Activated T-cell treated with anti-CD3 and anti-CD28 coated beads for 48 hours (primary cell): ENCODE results near the gene KAZN.

ENCODE experiments used
- DNase-seq: peaks from one replicate; pipeline ENCODE4 v3.0.0-alpha.2; 2020; ENCODE audit warnings: low read depth

The KAZN gene

DNA sequence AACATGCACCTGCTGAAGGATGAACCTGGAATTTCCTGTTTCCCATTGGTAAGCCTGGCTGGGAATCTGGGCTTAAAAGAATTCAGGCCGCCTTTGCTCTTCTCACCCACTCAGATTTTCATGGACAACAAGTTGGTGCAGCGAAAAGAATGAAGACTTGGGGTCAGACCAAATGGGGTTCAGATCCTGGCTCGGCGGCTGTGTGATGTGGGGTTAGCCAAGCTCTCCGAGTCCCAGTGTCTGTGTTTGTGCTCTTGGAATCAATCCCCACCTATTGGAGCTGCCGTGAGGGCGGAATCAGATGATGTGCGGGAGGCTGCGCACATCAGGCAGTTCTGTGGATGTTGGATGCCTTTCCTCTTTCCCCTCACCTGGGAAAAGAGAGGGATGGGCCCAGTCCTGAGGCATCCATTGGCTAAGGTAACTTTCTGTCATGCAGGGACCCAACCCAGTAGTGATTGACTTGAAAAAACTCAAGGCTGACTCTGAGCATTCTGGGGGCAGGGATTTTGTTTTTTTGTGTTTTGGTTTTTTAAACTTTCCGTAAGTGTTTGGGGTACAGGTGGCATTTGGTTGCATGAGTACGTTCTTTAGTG is 228.3 kb downstream of the KAZN start:
- DNase-seq: no peak

DNA sequence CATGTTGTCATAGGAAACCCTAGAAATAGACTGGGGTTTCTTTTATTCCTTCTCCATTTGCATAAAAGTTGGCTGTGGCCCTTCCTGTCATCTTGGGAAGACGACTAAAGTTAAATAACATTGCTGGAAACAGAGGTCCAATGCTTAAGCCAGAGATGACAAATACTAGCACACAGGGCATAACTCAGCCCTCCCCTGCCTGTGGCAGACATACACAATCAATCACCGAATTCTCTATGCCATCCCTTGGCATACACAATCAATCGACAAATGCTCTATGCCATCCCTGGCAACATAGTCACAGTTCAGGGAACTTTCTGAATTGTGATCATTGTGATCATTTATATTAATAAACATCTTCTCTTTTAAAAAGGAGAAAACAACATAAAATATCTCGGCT is 229.4 kb downstream of the KAZN start:
- DNase-seq: no peak

DNA sequence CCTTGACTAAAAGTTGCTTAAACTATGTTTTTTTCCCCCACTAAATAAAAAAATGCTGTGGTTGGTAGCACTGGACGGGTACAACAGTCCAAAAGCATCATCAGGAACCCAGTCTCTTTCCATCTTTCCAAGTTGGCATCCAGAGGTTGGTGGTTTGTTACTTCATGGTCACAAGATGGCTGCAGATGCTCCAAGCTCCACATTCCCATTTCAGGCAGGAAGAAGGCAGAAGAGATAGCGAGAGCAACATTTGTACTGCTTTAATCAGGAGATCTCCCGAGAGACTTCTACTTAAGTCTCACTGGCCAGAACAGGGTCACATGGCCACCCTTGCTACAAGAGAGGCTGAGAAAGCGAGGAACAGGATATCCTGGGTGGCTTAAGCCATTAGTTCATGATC is 230.2 kb downstream of the KAZN start:
- DNase-seq: no peak

DNA sequence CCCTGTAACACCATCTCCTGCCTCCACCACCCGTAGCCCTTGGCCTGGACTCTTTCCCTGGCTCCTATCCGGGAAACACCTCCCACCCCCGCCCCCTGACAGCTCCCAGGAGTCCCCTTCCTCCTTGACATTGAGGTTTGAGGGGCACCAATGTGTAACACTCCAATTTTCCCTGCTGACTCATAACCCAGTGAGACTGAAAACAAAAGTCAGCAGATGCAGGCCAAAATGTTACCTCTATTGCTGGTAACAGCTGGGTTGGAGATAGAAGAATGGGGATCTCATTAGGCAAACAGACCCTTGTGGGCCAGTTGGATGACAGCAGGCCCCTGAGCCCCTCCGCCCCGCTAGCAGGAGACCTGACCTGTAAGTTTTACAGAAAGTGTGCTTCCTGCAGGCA is 237.2 kb downstream of the KAZN start:
- no peak for DNase-seq

DNA sequence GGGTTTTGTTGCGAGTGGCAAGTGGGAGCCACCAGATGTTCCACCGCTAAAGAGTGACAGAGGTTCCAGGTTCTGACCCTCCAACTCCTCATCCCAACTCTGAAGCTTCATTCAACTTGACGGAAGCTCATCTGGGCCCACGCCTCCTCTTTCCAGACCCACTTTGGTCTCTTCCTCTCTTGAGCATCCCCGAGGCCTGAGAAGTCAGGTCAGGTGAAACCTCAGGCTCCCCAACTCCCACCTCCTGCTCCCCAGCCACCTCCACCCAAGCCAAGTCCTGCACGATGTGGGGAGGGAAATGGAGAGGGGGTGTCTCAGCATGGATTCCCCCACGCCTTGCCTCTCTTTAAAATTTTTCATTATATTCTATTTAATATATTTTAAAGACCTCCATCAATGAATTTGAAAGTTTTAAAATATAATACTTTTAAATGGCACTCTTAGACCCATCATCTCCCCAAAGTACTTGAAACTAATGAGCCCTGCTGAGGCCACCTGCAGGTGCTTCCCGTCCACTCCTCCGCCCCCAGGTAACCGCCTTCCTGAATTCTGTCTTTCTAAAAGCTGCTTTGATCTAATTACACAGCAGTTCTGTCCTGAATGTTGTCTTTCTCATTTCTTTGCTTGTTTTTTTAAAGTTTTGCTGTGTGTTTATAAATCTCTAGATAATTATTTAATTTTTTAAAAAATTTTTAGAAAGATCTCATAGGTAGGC is 238.1 kb downstream of the KAZN start:
- no peak for DNase-seq

DNA sequence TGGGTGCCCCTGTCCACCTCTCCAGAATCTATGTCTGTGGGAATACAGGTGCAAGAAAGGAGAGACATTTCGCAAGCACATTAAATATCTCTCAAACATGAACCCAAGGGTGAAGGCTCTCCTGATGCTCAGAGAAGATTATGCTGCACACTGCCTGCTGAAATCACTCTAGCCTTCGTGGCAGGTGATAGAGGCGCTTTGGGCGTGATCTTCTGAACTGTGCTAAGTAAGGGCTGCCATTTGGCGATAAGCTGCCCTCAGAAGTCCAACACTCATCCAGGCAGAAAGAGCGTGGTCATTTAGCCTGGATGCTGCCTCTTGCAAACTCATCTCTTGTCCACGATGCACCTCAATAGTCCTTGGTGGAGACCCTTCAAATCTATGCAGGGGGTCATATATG is 241.9 kb downstream of the KAZN start:
- no peak for DNase-seq

DNA sequence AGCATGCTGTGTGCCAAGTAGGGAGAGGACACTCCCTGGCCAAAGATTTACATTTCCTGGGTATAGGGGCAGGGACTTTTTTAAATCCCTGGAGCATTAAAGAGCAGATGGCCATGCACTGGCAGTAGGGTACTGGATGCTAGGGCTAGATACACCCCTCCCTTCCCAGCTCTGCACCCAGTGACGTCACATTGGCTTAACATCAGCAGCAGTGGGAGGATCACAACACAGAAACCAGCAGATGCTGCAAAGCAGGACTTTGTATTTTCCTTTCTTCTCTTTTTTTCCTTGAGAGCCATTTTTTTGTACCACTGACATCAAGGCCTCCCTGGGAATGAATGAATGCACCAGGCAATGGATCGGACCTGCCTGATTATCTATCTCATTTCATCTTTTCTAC is 243.0 kb downstream of the KAZN start:
- DNase-seq: no peak

DNA sequence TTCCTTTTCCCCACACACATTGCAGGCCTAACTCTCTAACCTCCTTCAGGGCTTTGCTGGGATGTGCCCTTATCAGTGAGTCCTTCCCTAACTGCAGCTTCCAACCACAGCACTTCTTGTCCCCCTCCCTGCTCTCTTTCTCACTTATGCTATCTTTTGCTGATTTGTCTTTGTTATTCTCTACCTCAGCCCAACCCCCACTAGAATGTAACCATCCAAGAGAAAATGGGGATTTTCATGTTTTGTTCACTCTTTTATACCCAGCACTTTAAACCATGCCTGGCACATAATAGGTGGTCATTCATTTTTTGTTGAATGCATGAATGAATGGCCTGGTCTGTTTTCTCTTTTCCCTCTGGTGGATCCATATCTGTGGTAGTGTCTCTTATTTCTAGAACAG is 243.5 kb downstream of the KAZN start:
- no peak for DNase-seq

DNA sequence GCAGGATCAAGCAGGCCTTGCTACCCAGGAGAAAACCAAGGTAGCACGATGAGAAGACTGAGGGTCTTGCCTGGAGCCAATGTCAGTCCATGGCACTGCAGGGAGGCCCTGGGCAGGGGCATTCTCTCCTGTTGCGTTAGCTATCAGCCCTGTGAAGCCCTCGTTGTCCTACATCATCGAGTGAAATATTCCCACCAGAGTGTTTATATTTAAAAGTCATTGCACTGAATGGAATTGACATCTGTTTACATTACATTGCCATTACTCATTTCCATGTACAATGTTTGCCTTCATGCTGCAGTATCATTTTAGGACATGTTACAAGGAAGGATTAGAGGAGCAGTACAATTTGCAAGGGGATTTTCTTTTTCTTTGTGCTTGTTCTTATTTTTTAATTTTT is 243.9 kb downstream of the KAZN start:
- DNase-seq: no peak

DNA sequence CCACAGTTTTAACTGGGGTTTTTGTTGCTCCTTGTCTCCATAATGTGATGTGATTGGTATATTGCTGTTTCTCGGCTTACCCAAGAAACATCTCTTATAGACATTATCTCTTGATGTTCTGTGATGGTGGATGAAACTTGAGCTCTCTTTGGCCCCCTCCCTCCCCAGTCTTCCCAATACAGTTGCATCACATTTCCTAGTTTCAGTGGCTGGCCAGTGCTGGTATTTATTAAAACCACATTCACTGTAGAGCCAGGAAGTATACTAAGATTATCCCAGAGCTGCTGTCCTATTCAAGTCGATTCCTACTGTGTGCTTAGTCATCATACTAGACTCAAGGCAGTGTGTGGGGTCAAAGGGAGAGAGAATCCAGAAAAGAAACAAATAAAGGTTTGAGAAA is 244.4 kb downstream of the KAZN start:
- DNase-seq: no peak

DNA sequence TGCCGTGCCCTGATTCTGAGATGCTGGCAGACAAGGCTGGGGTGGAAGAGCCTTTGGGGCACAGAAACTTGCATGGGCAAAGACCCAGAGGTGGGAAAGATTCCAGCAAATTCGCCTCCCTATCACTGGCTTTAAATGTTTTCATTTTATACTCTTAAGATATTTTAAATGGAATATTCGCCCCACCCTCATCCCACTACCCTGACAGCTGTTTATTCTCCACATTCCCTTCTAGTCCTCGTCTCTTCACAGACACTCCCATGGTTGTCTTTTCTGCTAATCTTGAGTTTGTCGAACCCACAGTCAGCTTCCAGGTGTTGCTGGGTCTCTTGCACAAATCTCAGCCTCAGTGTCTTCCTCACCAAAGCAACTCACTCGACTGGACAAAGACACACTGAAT is 245.0 kb downstream of the KAZN start:
- DNase-seq: no peak

DNA sequence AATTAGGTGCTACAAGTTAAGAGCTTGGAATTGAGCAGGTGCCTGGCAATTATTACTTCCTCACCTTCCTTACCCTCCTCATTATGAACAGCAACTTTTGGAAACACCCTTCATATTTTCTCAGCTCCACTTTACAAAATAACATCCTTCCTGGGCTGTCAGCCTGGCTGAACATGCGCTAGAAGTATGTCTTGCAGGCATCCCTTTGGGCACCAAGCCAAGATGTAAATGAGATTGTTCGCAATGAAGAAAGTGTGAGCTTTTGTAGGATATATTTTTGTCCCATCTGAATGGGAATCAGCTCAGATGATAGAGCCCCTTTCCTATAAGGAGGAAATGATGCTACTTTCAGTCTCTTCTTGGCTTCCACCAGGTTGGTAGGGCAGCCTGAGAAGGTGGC is 245.9 kb downstream of the KAZN start:
- DNase-seq: no peak

DNA sequence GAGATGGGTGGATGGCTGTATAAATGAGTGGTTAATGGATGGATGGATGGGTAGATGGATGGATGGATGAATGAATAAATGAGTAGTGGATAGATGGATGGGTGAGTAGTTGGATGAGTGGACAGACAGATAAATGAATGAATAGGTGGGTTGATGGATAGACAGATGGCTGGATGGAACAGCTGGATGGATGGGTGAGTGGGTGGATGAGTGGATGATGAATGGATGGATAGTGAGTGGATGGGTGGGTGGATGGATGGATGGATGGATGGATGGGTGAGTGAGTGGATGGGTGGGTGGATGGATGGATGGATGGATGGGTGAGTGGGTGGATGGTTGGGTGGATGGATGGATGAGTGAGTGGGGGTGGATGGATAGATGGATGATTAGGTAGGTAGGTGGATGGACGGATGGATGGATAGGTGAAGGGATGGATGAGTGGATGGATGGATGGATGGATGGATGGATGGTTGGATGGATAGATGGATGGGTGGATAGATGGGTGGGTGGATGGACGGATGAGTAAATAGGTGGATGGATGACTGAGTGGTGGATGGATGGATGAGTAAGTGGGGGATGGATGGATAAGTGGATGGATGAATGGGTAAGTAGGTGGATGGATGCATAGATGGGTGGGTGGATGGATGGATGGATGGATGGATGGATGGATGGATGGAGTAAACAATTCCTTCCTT is 246.6 kb downstream of the KAZN start:
- no peak for DNase-seq

DNA sequence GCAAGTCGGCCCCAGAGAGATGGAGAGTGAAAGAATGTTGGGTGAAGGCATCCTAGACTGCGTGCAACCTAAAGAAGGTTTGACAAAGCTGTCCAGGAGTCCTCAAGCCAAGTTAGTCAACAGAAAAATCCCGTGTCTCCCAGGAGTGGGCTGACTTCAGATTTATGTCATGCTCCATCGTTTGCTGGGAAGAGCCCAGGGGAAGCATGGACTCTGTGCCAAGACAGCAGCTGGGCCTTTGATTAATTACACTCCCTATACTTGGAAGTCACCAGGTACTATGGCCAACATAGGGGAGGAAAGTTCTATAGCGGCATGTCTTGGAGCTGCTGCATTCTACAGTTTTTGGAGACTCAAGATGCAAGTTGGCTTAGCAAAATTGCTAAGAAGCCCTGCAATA is 247.4 kb downstream of the KAZN start:
- no peak for DNase-seq

DNA sequence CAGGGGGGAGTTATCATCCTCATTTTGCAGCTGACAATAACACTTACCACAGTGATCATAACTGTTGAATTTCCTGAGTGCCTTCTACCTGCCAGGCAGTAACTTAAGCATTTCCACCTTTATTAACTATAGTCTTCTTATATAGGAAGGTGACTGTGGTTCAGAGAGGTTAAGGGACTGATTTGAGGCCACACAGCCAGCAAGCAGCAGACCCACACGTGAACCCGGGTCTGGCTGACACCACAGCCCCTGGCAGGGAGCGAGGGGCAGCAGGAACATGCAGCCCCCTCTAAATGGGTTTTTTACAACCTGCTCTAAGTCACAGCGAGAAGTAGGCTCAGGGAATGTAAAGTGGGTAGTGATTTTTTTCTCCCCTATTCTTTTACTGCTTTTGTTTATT is 248.2 kb downstream of the KAZN start:
- DNase-seq: no peak

DNA sequence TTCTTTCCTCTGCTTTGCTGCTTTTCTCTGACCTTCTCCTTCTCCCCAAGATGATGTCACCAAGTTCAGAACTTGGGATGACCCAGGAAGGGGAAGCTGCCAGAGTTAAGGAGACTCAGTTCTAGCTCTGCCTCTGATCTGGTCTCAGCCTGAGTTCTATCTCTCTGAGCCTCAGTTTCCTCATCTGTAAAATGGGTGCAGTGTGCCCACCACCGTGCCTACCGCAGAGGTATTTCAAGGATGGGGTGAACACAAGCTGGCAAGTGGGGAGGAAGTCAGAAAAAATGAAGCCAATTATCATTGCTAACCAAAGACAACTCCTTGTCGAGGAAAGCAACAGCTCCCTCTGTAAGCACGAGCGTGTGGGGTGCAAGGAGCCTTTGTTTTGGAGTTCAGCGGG is 249.7 kb downstream of the KAZN start:
- no peak for DNase-seq

DNA sequence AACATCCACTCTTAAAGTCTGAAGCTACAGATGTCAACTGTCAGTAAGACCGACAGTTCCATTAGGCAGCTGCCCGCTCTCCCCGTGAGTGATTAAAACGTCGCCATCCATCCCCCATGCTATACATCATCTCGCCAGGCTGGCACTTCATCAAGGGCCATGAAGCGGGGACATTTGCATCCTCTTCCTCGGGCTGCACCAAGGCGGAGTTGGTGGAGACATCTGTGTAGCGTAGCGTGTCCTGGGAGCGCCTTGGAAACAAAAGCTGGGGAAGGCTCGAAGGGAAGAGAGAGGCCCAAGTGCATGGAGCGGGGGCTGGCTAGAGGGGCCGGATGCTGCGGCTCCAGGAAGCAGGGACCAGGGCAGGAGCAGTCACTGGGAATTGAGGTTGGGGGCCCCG is 250.1 kb downstream of the KAZN start:
- DNase-seq: no peak

DNA sequence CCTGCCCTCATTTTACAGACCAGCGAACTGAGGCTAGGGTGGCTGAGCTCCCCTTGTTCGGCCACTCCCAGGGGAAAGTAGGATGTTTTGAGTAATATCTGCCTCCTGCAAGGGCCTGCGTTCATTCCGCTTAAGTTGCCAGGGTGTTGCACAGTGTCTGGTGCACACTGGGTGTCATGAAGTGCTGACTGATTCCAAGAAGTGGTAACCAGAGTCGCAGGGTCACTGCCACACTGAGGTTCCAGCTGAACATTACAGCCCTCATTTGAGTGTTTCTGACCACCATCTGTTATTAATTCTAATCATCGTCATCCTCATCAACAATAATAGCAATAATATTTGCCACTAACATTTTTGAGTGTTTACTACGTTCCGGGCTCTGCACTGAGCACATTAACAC is 250.6 kb downstream of the KAZN start:
- DNase-seq: no peak

DNA sequence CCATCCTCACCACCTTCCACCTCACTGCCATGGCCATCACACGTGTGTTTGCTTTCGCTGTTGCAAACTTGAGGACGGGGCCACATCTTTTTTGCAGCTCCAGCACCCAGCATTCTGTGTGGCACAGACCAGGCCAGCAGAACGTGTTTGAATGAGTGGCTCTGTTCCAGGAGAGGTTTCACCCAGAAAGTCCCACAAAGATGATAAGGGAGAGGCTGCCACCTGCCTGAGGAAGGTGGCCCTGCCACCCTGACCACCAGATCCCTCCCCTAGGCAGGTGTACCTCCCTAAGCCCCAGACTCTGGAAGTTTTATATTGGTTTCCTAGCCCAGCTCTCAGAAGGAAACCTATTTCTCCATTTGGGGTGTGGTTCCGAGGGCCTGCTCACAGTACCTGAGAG is 252.1 kb downstream of the KAZN start:
- DNase-seq: no peak

DNA sequence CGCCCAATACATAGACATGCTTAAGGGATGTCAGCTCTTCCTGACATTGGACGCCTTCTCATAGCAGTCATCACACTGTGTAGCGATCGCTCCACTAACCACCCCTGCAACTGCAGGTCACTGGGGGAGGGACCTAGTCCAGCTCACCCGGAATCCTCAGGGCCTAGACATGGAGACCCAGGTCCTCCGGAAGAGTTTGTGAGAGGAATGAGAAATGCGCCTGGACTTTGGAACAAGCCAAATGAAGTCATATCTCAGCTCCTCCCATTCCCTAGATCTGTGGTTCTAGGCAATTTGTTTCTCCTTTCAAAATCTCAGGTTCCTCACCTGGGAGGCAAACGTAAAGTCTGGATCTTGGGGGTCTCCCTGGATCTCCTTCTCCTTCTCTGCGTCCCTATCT is 253.3 kb downstream of the KAZN start:
- no peak for DNase-seq

DNA sequence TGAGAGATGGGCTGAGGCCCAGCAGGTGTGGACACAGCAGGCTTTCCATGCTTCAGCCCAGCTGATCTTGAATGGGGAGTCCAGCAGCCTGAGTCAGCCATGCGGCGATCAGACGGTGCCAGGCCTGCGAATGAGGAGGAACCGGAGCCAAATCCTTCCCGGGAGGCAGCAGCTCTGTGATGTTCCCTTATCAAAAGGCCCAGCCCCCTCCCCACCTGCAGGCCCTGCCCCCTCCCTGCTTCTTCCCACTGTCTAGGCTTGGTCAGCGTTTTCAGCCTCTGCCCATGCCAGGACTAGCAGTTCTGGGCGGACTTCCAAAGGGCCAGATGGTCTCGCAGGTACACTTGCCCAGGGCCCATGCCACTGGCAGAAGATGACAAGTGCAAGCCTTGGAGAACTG is 253.8 kb downstream of the KAZN start:
- no peak for DNase-seq

DNA sequence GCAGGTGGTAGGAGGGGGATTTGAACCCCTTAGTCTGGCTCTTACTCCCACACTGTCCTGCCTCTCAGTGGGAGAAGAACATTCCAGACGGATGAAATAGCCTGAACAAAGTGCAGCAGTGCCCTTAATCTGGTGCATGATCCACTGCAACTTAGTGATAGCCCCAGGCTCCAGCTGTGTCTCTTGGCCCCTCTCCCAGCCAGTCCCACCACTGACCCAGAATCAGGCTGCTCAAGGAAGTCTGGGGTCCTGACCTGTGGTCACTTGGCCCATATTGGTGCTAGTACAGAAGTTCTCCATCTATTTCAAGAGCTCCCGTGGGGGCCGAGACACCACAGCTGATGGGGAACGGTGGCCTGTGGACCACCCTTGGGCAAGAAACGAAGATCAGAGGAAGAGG is 255.0 kb downstream of the KAZN start:
- no peak for DNase-seq

DNA sequence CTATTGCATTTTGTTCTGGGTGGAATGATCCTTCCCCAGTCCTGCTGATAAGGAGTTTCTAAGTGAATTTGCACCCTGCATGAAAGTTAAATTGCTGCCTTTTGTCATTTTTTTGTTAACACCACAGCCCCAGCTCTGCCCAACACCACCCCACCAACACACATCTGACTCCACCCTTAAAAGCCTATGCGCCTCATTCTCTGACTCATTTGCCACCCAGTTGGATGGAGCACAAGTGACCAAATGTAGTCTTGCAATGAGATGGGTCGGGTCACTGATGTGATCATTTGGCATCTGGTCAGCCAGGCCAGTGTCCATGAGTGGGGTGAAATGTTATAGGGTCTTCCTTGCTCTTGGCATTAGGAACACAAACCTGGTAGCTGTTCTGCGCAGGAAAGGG is 256.8 kb downstream of the KAZN start:
- no peak for DNase-seq

DNA sequence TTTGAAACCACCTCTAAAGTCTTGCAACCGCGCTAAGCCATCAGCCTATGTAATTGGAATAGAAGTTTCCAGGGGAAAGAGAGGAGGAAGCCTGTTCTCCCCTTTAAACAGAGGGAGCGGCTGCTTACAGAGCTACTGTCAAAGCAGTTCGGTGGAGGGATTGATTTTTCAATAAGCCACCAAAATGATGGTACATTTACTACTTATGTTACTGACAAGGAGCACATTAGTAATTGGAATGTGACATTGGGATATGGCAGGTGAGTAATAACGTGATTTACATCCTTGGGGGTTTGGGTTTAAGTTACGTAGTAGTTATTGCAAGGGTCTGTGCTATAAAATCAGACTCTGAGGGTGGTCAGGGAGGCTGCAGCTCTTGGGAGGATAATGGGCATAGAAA is 257.3 kb downstream of the KAZN start:
- DNase-seq: no peak
